Cerebellar cortex (tissue), 1 donor: ENCODE measurements around the gene TARS1.

Source experiments
- DNase-seq: peaks from one replicate; pipeline ENCODE4 v3.0.0-alpha.2; 2015; ENCODE audit warnings: low spot score

TARS1 gene

GRCh38 chr5:33439905-33440481, 772 bp upstream of the TARS1 start:
- DNase-seq, result no peak

DNA sequence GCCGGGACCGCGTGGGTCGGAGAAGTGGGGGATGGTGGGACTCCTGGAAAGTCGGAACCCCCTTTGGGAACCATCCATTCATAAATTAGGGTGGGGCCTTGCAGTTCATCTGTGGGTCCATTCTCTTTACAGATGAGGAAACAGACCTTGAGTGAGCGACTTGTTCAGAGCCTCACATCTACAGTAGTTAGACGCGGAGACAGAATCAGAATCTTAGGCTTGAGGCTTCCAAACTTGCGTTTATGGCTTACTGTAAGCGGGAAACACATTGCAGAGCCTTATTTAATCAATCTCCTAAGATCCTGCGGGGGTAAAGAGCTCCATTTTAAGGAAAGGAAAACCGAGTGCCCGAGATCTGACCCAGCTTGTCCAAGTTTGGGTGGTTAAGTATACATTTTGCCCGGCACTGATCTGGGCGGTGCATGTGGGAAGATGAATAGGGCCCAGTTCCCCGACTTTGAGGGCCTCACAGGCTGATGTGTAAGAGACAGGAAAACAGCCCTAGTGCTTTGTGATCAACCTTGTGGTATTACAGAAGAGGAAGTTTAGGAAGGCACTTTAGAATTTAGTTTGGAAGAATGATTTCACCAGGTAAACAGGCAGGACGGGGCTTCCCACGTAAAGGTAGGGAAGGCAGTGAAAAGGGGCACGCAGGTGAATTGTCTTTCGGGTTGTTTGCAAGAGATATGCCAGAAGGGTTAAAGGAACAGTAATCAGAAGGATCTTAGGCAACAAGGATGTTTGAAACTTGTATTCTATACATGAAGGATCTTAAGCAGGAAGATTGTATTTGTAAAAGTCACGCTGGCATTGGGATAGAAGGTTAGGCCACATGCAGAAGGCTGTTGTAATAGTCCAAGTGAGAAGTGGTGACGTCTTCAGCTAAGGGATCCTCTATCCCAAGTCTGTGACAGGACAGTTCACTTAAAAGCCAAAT, 744 bp downstream of the TARS1 start:
- DNase-seq, result peak; percentile 23

GRCh38 chr5:33444542-33444941, 3.8 kb downstream of the TARS1 start:
- DNase-seq, result no peak

- no peak for DNase-seq
These were observed 5.0 kb downstream of the TARS1 start for GRCh38 chr5:33445798-33446197.

DNA sequence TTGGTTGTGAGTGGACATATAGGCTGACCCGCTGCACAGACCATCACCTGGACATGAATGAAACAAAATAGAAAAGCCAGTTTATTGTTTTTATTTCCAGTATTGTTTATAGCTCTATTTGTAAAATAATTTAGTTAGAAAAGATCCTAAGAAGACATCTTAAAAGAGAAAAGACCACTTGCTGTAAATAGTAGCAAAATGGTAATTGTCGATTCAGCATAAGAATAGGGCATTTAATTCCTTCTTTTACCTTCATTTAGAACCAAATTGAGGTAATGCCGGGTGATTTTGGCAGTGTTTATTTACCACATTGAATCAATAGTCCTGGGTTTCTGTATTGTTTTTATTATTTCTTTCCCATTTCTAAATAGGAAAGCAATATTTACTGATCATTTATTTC, 7.4 kb downstream of the TARS1 start:
- no peak for DNase-seq

DNA sequence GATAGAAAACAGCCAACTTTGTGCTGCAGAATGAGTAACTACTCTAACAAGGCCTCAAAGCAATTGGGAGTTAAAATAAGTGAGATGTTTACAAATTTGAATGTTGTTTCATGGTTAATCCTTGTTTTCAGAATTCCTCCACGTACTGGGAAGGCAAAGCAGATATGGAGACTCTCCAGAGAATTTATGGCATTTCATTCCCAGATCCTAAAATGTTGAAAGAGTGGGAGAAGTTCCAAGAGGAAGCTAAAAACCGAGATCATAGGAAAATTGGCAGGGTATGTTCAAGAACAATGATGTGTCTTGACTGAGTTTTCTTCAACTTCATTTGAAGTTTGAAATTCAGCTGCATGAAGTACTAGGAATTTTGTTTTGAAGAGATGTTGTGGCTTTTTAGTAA, 16.4 kb downstream of the TARS1 start:
- DNase-seq, result no peak

GRCh38 chr5:33457817-33458216, 17.1 kb downstream of the TARS1 start:
- DNase-seq, result no peak

DNA sequence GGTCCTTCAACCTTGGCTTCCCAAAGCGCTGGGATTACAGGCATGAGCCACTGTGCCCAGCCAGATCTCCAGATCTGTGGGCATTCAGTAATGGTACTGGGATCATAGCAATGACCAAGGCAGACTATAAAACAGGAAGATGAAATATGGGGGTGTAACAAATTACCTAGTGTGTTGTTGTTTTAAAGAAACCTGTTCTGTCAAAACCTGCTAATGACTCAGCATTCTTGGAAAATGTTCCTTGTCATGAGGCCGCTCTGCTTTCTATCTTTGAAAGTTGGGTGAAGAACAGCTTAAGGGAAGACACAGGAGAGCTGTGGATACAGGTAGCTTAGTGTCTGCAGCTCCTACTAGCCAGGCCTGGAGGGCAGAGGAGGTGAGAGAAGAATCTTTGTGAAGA, 19.4 kb downstream of the TARS1 start:
- DNase-seq, result no peak

- DNase-seq, result no peak
These were observed 21.7 kb downstream of the TARS1 start for GRCh38 chr5:33462456-33462855.

DNA sequence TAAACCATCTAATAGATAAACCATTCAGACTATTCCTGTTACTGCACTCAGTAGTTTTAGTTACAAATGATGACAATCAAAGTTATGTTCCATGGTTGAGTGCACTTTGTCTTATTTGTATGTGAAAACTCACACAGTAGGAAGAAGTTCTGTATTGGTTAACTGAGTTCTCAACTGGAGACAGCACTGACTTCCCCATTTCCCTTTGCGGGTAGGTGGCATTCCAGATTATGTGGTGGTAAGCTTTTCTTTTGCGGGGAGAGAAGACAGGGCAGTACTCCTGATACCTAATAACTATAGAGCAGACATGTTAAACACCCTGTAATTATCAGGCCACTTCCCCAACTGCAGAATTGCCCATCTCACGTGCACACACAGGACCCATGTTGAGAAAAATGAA, 24.4 kb downstream of the TARS1 start:
- DNase-seq, result no peak

DNA sequence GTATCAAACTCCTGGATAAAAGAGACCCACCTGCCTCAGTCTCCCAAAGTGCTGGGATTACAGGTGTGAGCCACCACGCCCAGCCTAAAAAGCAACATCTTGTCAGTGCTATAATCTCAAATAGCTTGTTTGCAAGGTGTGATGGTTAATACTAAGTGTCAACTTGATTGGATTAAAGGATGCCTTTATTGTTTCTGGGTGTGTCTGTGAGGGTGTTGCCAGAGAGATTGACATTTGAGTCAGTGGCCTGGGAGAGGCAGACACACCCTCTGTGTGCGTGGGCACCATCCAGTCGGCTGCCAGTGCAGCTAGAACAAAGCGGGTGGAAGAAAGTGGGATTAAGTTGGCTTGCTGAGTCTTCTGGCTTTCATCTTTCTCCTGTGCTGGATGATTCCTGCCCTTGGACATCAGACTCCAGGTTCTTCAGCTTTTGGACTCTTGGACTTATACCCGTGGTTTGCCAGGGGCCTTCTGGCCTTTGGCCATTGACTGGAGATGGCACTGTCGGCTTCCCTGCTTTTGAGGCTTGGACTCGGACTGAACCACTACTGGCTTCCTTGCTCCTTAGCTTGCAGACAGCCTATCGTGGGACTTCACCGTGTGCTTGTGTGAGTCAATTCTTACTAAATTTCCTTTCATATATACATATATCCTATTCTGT, 28.1 kb downstream of the TARS1 start:
- no peak for DNase-seq

- peak; percentile 13 for DNase-seq
These were observed 29.8 kb downstream of the TARS1 start for GRCh38 chr5:33470544-33470943.

DNA sequence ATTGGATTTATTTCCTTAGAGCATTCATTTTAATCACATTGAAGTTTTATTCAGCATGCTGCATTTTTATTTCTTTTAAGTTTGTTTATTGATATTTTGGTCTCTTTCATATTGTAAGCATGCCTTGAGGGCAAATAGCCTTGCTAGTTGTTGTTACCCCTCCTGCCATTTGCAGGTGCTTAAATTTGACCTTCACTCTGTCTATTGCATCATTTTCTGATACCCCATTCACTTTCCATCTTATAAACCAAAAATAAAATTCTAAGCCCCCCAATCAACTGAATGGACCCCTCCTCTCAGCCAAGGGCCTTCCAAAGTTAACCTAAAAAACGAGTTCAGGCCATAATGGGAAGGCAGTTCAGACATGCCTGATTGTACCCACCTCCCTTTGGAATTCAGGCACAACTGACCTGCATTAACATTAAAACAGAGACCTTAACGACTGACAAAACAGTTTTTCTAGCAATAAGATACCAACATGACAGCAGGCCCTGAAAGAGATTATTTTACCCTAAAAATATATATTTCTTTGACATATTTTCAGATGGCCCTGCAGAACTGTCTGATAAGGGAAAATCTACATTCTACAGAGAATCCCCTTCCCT, 32.1 kb downstream of the TARS1 start:
- no peak for DNase-seq

GRCh38 chr5:33474004-33474403, 33.2 kb downstream of the TARS1 start:
- no peak for DNase-seq

DNA sequence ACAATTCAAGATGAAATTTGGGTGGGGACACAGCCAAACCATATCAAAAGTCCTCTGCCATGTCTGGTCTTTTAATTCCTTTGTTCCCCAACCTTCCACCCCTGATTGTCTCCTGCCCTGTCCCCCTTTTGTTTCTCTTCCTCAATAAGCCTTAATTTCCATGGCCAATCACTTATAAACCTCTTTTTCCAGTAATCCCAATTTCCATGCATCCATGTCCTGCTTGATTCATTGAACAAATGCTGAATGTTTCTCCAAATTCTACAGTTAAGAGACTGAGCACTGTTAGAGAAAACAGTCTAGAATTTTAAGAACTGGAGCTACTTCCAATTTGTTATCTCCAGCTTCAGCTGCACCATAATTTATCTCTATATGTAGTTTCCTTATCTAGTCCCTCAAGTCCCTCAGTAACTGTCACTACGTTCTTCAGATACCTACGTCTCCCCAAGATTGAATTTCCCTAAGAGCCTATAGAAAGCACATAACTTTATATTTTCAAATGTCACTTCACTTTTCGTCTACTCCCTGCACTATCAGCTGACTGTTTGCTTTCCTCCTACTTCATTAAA, 34.2 kb downstream of the TARS1 start:
- no peak for DNase-seq

- DNase-seq, result no peak
These were observed 34.9 kb downstream of the TARS1 start for GRCh38 chr5:33475706-33476105.

GRCh38 chr5:33476992-33477391, 36.2 kb downstream of the TARS1 start:
- DNase-seq, result no peak

DNA sequence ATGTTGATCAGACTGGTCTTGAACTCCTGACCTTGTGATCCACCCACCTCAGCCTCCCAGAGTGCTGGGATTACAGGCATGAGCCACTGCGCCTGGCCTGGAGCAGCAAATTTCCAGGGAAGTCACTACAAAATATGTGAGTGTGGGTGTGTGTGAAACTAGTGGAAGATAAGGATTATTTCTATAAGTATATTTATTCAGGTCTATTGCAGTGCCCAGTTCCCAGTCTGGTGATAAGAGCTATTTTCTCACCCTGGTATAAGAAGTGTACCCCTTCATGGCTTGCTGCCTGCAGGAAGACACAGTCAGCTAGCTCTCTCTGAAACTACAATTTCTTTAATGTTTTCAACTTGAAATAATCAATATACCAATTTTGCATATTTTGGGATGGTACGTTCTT, 37.1 kb downstream of the TARS1 start:
- no peak for DNase-seq

DNA sequence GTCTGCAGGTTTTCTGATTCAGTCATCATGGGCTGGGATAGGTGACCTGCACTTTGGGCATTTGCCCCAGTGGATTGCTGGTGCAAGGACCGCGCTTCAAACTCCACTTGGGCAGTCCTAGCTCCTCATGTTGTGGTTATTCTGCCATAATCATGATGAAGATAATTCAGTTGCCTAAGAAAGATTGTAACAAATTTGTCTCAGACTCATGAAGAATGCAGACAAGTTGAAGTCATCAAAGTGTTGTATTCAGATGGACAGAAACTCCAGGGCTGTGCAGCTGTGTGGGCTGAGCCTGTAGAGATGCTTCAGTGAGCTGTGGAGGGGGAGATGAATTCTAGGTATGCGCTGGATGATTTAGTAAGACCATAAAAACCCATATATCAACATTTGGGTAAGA, 38.5 kb downstream of the TARS1 start:
- DNase-seq, result no peak

- no peak for DNase-seq
These were observed 40.1 kb downstream of the TARS1 start for GRCh38 chr5:33480876-33481275.

DNA sequence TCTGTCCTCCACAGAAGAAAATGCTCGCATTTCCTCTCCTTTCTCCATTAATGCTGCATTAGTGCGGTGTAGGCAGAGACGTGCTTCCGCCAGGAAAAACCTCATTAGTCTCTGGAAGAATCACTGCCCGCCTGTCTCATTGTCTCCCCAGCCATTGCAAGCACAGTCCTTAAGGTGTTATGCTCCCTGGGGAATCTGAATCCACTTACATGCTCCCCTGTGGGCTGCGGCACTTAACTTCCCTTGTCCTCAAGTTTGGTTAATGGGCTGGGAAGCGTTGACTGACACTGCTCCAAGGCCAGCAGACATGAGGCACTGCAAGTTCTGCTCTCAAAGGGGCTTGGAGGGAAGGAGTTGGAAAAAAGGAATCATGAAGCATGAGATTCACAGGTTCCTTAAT, 41.6 kb downstream of the TARS1 start:
- no peak for DNase-seq

GRCh38 chr5:33487236-33487635, 46.5 kb downstream of the TARS1 start:
- DNase-seq, result no peak
